ENCODE results near the gene UVRAG.

UVRAG gene

GRCh38 chr11:75768112-75768908, 46.7 kb upstream of the UVRAG start, which contains the start of gene DGAT2 (continued):
- no peak for TF ChIP-seq ZNF473 (tag by site-specific recombination; IDR thresholded peaks at IDR 0.05)
- TF ChIP-seq ZNF426 (tag by site-specific recombination; IDR thresholded peaks at IDR 0.05) = no peak
- TF ChIP-seq ZNF184 (tag by site-specific recombination; IDR thresholded peaks at IDR 0.05) = no peak
- no peak for TF ChIP-seq ZNF701 (tag by site-specific recombination; IDR thresholded peaks at IDR 0.05)
- no peak for TF ChIP-seq ZNF202 (tag by site-specific recombination; IDR thresholded peaks at IDR 0.05; ENCODE audit: borderline replicate concordance)
- no peak for TF ChIP-seq BCL11A (tag by site-specific recombination; IDR thresholded peaks at IDR 0.05; ENCODE audit: low read depth)
- no peak for TF ChIP-seq ZNF350 (tag by site-specific recombination; IDR thresholded peaks at IDR 0.05)
- peak; percentile 72 for TF ChIP-seq SETDB1 (IDR thresholded peaks at IDR 0.05; ENCODE audit: insufficient read length, low read length)
- peak; percentile 33 for TF ChIP-seq ZNF341 (tag by site-specific recombination; IDR thresholded peaks at IDR 0.05; ENCODE audit: low read depth)
- TF ChIP-seq EGR2 (tag by site-specific recombination; IDR thresholded peaks at IDR 0.05; ENCODE audit: low read depth) = no peak
- TF ChIP-seq ZNF24 (tag by site-specific recombination; IDR thresholded peaks at IDR 0.05) = no peak
- TF ChIP-seq SP7 (tag by site-specific recombination; IDR thresholded peaks at IDR 0.05) = peak; percentile 78
- TF ChIP-seq ZNF324 (tag by site-specific recombination; IDR thresholded peaks at IDR 0.05) = 0 out of 2 replicates have a peak, but pooled peaks have one; percentile 69
- 0 out of 2 replicates have a peak, but pooled peaks have one; percentile 32 for TF ChIP-seq ZNF2 (tag by site-specific recombination; IDR thresholded peaks at IDR 0.05)
- TF ChIP-seq, protein P1, sequence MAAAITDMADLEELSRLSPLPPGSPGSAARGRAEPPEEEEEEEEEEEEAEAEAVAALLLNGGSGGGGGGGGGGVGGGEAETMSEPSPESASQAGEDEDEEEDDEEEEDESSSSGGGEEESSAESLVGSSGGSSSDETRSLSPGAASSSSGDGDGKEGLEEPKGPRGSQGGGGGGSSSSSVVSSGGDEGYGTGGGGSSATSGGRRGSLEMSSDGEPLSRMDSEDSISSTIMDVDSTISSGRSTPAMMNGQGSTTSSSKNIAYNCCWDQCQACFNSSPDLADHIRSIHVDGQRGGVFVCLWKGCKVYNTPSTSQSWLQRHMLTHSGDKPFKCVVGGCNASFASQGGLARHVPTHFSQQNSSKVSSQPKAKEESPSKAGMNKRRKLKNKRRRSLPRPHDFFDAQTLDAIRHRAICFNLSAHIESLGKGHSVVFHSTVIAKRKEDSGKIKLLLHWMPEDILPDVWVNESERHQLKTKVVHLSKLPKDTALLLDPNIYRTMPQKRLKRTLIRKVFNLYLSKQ (tag by site-specific recombination; IDR thresholded peaks at IDR 0.05; ENCODE audit: borderline replicate concordance) = no peak
- TF ChIP-seq, protein P2, sequence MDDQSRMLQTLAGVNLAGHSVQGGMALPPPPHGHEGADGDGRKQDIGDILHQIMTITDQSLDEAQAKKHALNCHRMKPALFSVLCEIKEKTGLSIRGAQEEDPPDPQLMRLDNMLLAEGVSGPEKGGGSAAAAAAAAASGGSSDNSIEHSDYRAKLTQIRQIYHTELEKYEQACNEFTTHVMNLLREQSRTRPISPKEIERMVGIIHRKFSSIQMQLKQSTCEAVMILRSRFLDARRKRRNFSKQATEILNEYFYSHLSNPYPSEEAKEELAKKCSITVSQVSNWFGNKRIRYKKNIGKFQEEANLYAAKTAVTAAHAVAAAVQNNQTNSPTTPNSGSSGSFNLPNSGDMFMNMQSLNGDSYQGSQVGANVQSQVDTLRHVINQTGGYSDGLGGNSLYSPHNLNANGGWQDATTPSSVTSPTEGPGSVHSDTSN (CRISPR knock-in tag; IDR thresholded peaks at IDR 0.05) = peak; percentile 64
- peak; percentile 59; the same call in 1 of the 2 replicates for TF ChIP-seq ZBTB8A (tag by site-specific recombination; IDR thresholded peaks at IDR 0.05)
- TF ChIP-seq KLF16 (tag by site-specific recombination; IDR thresholded peaks at IDR 0.05) = peak; percentile 85
- TF ChIP-seq ZNF837 (tag by site-specific recombination; IDR thresholded peaks at IDR 0.05) = no peak
- no peak for TF ChIP-seq ZNF664 (tag by site-specific recombination; IDR thresholded peaks at IDR 0.05)
- TF ChIP-seq ZNF311 (tag by site-specific recombination; IDR thresholded peaks at IDR 0.05; ENCODE audit: borderline replicate concordance) = no peak
- TF ChIP-seq, protein P3, sequence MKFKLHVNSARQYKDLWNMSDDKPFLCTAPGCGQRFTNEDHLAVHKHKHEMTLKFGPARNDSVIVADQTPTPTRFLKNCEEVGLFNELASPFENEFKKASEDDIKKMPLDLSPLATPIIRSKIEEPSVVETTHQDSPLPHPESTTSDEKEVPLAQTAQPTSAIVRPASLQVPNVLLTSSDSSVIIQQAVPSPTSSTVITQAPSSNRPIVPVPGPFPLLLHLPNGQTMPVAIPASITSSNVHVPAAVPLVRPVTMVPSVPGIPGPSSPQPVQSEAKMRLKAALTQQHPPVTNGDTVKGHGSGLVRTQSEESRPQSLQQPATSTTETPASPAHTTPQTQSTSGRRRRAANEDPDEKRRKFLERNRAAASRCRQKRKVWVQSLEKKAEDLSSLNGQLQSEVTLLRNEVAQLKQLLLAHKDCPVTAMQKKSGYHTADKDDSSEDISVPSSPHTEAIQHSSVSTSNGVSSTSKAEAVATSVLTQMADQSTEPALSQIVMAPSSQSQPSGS (tag by site-specific recombination; IDR thresholded peaks at IDR 0.05; ENCODE audit: low read depth) = no peak
- peak; percentile 68 for TF ChIP-seq ZNF610 (tag by site-specific recombination; IDR thresholded peaks at IDR 0.05; ENCODE audit: borderline replicate concordance)
- peak; percentile 42; the same call in 1 of the 2 replicates for TF ChIP-seq ZNF449 (tag by site-specific recombination; IDR thresholded peaks at IDR 0.05)
- TF ChIP-seq, protein P4, sequence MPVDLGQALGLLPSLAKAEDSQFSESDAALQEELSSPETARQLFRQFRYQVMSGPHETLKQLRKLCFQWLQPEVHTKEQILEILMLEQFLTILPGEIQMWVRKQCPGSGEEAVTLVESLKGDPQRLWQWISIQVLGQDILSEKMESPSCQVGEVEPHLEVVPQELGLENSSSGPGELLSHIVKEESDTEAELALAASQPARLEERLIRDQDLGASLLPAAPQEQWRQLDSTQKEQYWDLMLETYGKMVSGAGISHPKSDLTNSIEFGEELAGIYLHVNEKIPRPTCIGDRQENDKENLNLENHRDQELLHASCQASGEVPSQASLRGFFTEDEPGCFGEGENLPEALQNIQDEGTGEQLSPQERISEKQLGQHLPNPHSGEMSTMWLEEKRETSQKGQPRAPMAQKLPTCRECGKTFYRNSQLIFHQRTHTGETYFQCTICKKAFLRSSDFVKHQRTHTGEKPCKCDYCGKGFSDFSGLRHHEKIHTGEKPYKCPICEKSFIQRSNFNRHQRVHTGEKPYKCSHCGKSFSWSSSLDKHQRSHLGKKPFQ (tag by site-specific recombination; IDR thresholded peaks at IDR 0.05) = no peak
- TF ChIP-seq KLF7 (tag by site-specific recombination; IDR thresholded peaks at IDR 0.05; ENCODE audit: borderline replicate concordance) = peak; percentile 59; the same call in 1 of the 2 replicates
- TF ChIP-seq BCL11B (tag by site-specific recombination; IDR thresholded peaks at IDR 0.05; ENCODE audit: low read depth) = no peak
- TF ChIP-seq, protein P5, sequence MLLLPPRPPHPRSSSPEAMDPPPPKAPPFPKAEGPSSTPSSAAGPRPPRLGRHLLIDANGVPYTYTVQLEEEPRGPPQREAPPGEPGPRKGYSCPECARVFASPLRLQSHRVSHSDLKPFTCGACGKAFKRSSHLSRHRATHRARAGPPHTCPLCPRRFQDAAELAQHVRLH (tag by site-specific recombination; IDR thresholded peaks at IDR 0.05) = no peak
- TF ChIP-seq ZNF423 (tag by site-specific recombination; IDR thresholded peaks at IDR 0.05) = 0 out of 2 replicates have a peak, but pooled peaks have one; percentile 71
- TF ChIP-seq ZNF366 (tag by site-specific recombination; conservative IDR thresholded peaks at IDR 0.05) = no peak
- peak; percentile 26; the same call in 1 of the 2 replicates for TF ChIP-seq ZNF394 (tag by site-specific recombination; IDR thresholded peaks at IDR 0.05; ENCODE audit: borderline replicate concordance)

Measured in HEK293 (cell line).